GM12892 (cell line): ENCODE results near the gene RNF166.

Experiments
- DNase-seq: peaks from one replicate; pipeline ENCODE4 v3.0.0; 2011; ENCODE audit not compliant: insufficient read length
- FAIRE-seq: peaks from 2 replicates; lab custom pipeline; 2011; peaks lifted over from hg19 to GRCh38; lab: Jason Lieb, UNC
- POLR2A ChIP-seq: IDR thresholded peaks from 2 replicates; pipeline ENCODE4 v1.6.1; 2011; ENCODE audit warnings: low read depth, low read length, control low read depth
- POLR2AphosphoS5 ChIP-seq: IDR thresholded peaks from 2 replicates; pipeline ENCODE4 v1.6.1; 2011; ENCODE audit warnings: low read depth, low read length, control low read depth
- TAF1 ChIP-seq: IDR thresholded peaks from 2 replicates; pipeline ENCODE4 v1.6.1; 2011; ENCODE audit warnings: low read depth, mild to moderate bottlenecking, control low read depth, low read length, borderline replicate concordance

RNF166 gene

DNA sequence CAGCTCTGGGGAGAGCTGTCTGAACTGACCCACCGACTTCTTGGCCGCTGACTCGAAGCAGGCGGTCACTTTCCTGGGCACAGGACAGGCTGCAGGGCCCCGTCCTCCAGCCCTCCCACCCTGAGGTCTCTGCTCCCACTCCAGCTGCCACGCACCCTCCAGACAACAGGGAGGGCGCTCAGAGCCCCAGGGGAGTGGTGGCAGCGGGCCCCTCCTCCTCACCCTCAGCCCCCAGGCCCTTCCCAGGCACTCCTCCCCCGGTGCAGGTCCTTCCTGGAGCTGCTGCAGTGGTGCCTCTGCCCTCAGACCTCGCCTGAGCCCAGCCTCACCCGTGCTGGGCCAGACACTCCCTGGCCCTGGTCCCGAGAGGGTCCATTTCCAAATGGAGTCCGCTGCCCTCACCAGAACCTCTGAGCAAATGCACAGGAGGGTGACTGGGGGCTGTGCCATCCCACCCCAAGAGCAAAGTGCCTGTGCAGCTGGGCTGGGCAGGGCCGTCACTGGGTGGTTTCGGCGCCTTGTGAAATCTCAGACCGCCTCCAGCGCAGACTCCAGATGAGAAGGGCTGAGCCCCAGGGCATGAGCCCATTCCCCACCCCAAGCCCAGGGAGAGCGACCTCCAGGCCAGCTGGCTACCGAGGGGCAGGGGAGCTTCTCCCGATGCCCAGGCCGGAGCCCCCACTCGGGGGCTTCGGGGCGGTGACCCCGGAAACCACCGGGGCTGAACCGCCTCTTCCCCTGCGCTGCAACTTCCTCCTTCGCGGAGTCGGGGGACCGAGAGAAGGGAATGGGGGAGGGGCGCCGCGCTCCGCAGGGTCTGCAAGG is 56.1 kb downstream of the RNF166 start:
- peak; percentile 46 for FAIRE-seq
- peak; percentile 72 for DNase-seq
- TF ChIP-seq POLR2AphosphoS5: no peak; the same call in 1 of the 2 replicates
- 0 out of 2 replicates have a peak, but pooled peaks have one; percentile 19 for TF ChIP-seq POLR2A

GRCh38 chr16:88649195-88649923 is 56.8 kb downstream of the RNF166 start:
- FAIRE-seq (no peak), DNase-seq (no peak)
- TF ChIP-seq POLR2A: no peak
- no peak for TF ChIP-seq TAF1
- TF ChIP-seq POLR2AphosphoS5: no peak; the same call in 1 of the 2 replicates

GRCh38 chr16:88647178-88648070 is 58.8 kb downstream of the RNF166 start:
- FAIRE-seq (no peak), DNase-seq (no peak)
- peak; percentile 38; the same call in 1 of the 2 replicates for TF ChIP-seq POLR2A
- TF ChIP-seq POLR2AphosphoS5: peak; percentile 58; the same call in 1 of the 2 replicates
- TF ChIP-seq TAF1: no peak
